GM18909 (cell line): Measurements from ENCODE around the gene APBB2.
"Not testable (repeated sequence)": the region's sequence is repeated elsewhere in the genome, so short reads cannot be mapped to it uniquely, and the experiment has no call there.

ENCODE experiments used
- ATAC-seq: cut with Tn5 transposase; IDR thresholded peaks from one replicate; pipeline ENCODE4 v1.9.1; 2021; ENCODE audit warnings: mild to moderate bottlenecking; ENCODE audit not compliant: unreplicated experiment, poor library complexity

The APBB2 gene

GRCh38 chr4:40843696-40844095, 370.6 kb downstream of the APBB2 start:
- no peak for ATAC-seq

- ATAC-seq, result no peak
Observed at GRCh38 chr4:40842725-40843423, 371.5 kb downstream of the APBB2 start.

DNA sequence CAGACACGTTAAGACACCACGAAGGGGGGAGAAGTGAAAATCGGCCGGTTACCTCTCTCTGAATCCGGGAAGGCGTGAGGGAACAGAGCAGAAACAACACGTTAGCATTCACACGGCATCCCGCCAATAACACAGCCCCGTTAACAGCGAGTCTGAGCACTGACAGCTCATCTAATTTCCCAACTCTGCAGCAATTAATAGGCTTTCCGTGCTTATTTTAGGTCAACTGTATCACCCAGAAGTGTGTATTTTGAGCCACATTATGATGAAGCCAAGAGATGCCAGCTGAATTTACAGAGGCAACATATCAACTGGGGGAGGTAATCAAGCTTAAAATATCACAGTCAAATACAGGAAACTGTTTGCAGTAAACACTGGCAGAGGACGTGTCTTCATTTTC, 372.0 kb downstream of the APBB2 start:
- ATAC-seq, result no peak

DNA sequence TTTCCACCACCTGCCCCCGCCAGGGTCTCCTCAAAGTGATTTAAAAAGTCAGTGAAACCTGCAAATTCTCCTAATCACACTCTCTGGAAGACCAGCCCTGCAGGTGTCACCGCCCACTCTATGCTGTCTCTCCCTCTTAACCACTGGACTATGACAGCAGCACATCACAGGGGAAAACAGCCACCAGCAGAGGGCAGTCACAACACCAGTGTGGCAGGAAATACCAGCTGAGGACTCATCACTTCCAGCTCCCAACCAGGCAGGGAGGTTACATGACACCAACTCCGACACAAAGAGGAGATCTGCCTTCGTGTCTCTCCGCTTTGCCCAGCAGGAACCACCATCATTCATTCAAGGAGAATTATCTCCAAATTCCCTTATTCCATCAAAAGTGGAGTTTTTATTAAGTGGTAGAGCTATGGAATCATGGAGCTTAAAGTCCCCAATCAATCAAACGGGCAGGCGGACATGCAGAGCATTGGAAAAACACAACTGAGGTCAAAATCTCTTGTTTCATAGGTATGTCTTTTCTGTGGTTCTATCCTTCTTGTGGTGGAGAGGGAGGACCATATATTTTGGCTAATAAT, 373.3 kb downstream of the APBB2 start:
- ATAC-seq, result peak; percentile 76

GRCh38 chr4:40840255-40840984, 373.9 kb downstream of the APBB2 start:
- ATAC-seq, result peak; percentile 34

DNA sequence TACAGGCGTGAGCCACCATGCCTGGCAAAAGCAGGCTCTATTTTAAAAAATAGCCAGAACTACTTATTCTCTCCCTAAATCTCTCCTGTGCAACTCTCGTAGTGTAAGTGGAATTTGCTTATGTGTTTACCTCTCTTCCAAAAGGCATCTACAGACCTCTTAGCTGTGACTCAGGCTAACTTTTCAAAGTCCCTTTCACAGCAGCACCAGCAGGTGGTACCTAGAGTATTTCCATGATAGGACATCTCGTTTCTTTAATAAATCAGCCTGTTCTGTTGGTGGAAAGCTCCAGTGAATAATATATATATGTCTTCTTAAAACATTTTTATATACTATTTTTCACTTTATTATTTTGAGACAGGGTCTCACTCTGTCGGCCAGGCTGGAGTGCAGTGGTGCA, 375.6 kb downstream of the APBB2 start:
- no peak for ATAC-seq

DNA sequence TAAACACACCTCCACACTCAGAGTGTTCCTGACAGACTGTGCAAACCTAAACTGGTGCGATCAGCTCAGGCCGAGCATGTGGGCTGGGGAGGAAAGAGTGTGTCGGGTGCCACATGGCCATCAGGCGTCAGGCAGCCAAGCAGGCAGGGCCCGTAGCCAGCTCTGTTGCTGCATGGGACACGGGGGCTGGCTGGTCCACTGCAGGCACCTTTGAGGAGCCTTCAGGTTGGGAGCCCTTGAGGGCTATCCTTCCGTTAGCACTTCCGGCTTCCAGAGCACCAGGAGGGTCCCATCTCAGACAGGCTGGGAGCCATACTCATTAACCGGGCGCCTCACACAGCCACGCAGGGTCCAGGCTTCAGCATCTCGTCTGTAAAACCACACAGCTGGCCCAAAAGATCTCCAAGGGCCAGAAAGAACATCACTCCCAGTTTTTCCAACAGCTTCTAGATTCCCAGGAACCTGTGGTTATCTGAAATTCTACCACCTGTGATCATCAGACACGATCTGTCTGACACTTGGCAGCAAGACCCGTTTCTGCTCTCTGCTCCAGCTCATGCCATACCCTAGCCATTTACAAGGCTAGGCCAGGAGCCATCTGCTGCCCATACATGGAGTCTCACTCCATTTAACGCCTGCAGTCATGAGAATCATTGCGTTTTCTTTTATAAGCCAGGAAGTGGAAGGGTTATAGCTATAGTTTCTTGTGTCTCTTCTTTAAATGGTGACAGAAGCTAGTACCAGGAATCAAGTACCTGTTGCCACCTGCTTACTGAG, 377.1 kb downstream of the APBB2 start:
- ATAC-seq, result no peak

DNA sequence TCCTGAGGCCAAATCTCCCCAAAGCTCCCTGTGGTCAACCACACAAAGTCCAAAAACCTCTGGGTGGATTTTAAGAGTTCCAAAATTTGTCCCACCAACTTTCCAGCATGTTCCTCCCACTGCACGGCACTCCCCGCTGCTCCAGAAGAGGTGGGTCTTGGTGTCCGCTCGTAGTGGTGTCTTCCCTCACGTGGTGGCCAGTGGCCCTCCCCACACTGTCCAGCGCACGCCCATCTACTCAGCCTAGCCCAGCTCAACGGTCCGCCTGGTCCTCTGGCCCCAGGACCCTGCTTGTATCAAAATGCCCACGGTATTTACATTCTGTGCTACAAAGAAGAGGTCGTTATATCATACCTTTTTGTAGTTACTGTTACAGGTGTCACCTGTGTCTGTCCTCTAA, 381.1 kb downstream of the APBB2 start:
- ATAC-seq, result no peak

DNA sequence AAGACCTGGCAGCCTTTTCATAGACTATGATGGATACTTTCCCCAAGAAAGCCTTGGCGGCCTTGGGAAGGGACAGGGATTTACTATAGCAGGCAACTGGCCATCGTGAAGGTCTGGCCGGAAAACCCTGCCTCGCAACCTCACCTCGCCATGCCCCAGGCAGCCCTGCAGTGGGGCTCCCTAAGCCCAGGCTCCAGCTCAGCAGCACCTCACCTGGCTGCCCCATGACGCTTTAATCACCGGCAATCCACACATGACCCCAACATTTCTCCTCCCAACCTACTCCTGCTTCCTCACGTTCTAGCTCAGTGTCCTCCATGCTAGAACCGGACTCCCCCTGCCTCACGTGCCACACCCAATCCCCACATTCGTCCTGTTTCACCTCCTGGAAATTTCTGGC, 382.2 kb downstream of the APBB2 start:
- ATAC-seq, result no peak

DNA sequence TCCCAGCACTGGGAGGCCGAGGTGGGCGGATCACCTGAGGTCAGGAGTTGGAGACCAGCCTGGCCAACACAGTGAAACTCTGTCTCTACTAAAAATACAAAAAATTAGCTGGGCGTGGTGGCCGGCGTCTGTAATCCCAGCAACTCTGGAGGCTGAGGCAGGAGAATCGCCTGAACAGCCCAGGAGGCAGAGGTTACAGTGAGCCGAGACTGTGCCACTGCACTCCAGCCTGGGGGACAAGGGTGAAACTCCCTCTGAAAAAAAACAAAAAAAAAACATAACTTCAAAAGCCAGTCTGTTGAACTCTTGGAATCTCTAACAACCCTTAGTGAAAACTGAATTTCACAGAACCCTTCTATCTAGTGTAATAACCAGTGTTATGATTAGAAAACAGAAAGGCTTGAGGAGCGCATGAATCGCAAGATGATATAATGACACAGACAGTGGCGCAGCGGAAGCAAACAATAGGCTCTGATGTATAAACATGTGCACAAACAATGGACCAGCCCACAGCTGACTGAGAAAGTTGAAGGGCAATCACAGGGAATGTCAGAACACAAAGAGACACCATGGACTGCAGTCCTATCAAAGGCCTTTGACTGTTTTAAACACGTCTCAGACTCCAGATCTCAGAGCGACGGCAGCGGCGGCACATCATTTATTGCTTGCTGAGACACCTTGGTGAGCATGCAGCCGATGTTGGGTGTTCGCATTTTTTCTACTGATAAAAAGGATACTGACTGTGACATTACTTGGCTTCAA, 383.0 kb downstream of the APBB2 start:
- ATAC-seq, result no peak

- ATAC-seq, result no peak
Observed at GRCh38 chr4:40829586-40829985, 384.8 kb downstream of the APBB2 start.

DNA sequence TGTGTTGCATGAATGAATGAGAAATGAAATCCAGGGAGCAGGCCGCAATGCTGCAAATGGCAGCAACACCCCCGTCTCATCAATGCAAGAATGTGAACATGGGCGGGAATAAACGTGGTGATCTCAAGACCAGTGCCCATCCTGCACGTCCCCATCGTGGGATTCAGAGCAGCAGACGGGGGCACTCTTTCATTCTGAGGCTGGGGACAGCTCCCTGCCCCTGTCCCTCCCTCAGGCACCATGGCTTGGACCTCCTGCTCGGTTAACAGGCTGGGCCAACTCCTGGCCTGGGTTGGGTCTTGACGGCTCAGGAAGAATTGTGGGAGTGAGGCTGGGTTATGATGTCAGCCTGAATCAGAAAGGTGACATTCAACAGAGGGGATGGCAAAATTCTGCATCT, 385.7 kb downstream of the APBB2 start:
- ATAC-seq, result no peak

DNA sequence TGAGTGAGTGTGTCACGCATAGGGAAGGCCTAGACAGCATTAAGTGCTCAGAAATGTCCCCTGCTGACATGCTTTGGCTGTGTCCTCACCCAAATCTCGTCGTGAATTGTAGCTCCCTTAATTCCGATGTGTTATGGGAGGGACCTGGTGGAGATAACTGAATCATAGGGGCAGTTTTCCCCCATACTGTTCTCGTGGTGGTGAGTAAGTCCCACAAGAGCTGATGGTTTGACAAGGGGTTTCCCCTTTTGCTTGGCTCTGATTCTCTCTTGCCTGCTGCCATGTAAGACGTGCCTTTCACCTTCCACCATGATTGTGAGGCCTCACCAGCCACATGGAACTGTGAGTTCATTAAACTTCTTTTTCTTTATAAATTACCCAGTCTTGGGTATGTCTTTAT, 386.6 kb downstream of the APBB2 start:
- no peak for ATAC-seq

- ATAC-seq, result no peak
Observed at GRCh38 chr4:40826821-40827220, 387.5 kb downstream of the APBB2 start.

DNA sequence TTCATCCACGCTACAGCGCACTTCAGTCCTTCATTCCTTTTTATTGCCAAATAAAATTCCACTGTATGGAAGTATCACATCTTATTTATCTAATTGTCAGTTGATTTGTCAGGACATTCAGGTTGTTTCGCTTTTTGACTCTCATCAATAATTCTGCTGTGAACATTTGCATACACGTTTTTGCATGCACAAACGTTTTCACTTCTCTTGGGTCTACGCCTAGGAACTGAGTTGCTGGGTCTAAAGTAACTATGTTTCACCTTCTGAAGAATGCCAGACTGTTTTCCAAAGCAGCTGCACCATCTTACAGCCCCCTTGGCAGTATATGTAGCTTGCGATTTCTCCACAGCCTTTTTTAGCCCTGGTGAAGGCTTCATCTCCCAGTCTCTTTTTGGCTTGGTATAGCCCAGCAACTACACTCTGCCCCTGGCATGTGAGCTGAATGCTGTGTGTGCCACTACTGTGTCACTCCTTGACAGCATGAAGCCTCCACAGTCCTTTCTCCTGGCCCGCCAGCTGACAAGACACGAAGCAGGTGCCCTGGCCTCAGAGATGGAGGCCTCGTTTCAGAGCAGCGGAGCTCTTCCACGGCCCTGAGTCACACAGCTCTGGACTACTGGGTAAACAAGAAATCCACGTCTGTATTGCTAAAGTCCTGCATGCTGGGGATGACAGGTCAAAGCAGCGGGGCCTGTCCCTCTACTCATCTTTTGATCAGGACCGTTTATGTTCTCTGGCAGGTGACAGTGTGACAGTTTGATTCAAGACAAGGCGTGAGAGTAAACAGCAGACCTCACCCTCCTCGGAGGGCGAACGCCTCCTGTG, 389.1 kb downstream of the APBB2 start:
- no peak for ATAC-seq

GRCh38 chr4:40822420-40823166, 391.7 kb downstream of the APBB2 start:
- no peak for ATAC-seq

DNA sequence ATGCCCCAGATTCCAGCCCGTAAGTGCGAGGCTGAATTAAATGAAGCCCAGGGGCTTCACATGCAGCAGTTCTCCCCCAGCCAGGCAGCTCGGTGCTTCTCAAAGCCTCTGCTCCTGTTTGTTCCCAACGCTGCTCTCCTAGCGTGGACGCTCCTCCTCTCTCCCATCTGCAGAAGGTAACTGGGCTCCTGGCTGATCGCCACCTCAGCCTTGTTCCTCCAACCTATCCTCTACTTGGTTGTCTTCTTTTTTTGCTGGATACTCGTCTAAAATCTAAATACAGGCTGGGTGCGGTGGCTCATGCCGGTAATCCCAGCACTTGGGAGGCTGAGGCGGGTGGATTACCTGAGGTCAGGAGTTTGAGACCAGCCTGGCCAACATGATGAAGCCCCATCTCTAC, 394.2 kb downstream of the APBB2 start:
- ATAC-seq, result no peak

DNA sequence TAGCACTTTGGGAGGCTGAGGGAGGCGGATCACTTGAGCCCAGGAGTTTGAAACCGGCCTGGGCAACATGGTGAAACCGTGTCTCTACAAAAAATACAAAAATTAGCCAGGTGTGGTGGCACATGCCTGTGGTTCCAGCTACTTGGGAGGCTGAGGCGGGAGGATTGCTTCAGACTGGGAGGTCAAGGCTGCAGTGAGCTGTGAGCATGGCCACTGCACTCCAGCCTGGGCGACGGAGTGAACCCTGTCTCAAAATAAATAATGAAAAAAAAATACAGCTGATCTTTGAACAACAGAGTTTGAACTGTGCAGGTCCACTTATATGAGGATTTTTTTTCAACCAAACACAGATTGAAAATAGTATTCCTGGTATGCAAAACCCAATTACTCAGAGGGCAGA, 397.2 kb downstream of the APBB2 start:
- not testable (repeated sequence) for ATAC-seq

DNA sequence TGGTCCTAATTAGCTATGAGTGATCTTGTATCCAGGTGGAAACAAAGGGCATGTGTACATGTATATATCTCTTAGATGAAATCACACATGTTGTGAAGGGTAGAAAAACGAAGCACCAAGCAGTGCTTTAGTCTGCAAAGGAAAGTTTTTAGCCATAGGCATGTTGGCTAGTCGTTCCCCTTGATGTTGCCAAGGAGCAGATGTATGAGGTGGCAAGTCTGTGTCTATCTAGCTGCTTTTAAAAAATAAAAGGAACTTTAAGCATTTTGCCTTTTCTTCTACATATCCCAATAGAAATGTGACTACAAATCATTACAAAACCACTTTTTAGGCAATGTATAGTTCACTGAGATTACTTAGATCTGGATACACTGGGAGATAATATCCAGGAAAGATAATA, 401.5 kb downstream of the APBB2 start:
- no peak for ATAC-seq
